KG1 (cell line): ENCODE measurements around the gene CFAP45.

Experiments used
- DNase-seq: peaks from one replicate; lab custom pipeline; 2025; lab: John Stamatoyannopoulos, UW

Gene CFAP45

DNA sequence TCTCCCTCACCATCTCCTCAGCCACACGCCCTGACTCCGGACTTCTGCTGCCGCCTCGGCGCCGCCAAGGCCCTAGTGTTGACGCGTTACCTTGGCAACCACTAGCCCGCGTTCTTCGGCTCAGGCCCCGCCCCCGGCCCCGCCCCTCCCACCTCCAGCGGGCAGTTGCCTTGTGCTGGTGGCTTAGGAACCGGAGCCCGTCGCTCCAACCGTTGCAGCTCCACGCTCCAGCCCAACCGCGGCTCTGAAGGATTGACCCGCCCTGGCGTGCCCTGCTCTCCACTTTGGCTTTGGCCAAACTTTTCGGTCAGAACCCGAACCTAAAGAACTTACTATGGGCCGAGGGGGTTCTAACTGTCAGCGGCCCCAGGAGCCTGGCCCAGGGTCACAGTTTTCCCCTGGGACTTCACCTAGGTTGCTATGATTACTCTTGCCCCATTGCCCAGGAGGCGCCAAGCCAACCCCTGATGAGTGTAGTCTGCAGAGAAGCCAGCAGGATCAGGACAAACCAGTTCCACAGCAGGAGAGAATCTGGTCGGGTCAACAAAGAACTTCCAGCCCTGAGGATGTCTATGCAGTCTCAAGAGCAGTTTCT lies at the start of gene CFAP45:
Gene CFAP45 (minus strand): TSS at position 80 of the 595 bp plus-strand sequence. CDS start 67 bp downstream, at position 13.
- no peak for DNase-seq

DNA sequence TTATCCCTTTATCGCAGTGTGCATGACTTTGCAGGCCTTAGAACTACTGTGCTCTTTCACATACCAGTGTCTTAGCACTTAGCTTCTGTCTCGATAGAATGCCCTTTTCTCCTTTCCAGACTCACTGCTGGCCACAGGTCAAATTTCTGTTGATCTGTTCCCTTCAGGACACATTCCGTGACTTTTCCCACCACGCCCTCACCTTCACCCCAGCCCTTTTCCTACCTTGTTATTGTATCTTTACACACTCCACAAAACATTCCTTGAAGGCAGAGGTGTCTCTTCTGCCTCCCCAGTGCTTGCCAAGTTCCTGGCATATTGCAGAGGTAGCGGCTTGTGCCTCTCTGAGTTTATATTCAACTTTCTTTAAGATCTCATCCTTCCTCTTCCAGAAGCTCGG lies 49.2 kb upstream of the CFAP45 start:
- DNase-seq = no peak

DNA sequence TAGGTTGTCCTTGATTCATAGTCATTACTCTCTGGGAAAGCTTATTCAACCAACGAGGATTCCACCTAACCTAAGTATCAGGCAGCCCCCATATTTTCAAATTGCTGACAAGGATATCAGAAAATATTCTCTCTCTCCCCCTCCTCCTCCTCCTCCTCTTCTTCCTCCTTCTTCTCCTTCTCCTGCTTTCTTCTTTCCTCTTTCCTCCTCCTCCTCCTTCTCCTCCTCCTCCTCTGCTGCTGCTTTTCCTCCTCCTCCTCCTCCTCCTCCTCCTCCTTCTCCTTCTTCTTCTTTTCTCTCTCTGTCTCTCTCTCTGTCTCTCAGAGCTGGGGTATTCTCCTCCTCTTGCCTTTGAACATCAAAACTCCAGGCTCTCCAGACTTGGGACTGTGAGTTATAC lies 48.0 kb upstream of the CFAP45 start:
- no peak for DNase-seq

- no peak for DNase-seq
Observed at GRCh38 chr1:159946242-159947187, 46.5 kb upstream of the CFAP45 start.

GRCh38 chr1:159945483-159946241 lies 45.7 kb upstream of the CFAP45 start, which contains the start of gene IGSF9:
Gene IGSF9, minus strand, starts transcription at chr1:159945613. Its CDS starts 2,159 bp downstream, at chr1:159943454.
- peak; percentile 40 for DNase-seq

DNA sequence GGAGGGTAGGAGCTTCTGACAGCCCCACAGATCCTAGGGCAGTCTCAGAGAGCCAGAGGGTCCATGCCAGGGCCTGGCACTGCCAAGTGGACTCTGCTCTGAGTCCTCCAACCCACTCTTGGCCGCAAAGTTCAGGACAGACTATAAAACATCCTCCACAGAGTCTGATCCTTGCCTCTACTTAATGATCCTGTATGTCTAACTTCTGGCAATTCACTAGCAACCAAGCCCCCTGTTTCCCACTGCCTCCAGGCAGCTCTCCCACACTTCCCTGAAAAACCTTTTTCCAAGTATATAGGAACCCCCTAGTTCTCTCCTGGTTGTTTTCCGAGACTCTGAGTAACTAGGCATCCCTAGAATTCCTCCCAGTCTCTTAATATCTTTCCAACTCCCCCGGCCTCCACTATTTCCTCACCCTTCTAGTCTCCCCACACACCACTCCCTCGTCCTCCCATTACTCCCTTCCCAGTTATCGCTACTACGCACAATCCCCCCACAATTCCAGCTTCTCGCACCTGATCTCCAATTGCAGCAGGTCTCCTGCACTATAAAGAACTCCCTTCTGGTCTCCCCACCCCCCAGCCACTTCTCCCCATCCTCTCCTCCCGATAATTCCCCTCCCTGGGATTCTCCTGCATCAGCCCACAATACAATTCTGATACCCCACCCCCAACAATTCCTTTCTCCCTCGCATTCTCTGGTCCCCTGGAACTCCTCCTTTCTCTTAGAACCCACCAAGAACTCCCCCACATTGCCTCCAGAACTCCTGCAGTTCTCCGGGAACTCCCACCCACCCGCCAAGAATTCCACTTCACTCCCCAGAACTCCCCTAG lies 44.9 kb upstream of the CFAP45 start:
- DNase-seq = no peak

DNA sequence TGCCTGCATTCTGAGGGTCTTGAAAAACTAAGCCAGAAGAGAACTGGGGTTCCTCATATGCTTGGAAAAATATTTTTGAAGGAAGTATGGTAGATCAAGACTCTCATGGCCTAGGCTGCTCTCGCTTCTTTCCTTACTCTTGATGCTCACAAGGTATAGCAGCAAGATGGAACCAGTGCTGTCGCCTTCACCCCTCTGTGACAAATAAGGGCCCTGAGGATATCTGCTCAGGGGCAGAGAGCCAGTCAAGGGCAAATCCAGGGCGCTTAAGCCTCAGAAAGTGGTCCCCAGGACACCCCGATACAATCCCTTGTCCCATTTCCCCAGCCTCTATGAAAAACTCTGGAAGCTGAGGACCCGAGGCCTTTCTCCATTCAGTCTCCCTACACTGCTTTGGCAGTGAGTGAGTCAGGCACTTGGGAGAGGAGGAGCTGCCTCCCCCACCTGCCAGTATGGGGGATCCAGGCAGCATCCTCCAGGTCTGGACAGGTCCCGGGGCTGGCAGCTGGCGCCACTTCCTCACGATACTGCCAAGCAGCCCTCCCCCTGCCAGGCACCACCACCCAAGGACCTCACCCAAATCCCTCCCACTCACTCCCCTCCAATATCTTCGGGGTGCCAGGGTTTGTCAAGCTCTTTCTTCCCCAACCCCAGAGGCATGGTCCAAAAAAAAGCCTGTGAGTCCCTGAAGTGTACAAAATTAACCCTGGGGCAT lies 44.1 kb upstream of the CFAP45 start:
- DNase-seq = no peak

- no peak for DNase-seq
Observed at GRCh38 chr1:159943278-159943640, 43.3 kb upstream of the CFAP45 start.

GRCh38 chr1:159942632-159943277 lies 42.8 kb upstream of the CFAP45 start:
- no peak for DNase-seq

- DNase-seq = no peak
Observed at GRCh38 chr1:159941591-159942560, 41.9 kb upstream of the CFAP45 start.

GRCh38 chr1:159941141-159941540 lies 41.2 kb upstream of the CFAP45 start:
- DNase-seq = no peak

DNA sequence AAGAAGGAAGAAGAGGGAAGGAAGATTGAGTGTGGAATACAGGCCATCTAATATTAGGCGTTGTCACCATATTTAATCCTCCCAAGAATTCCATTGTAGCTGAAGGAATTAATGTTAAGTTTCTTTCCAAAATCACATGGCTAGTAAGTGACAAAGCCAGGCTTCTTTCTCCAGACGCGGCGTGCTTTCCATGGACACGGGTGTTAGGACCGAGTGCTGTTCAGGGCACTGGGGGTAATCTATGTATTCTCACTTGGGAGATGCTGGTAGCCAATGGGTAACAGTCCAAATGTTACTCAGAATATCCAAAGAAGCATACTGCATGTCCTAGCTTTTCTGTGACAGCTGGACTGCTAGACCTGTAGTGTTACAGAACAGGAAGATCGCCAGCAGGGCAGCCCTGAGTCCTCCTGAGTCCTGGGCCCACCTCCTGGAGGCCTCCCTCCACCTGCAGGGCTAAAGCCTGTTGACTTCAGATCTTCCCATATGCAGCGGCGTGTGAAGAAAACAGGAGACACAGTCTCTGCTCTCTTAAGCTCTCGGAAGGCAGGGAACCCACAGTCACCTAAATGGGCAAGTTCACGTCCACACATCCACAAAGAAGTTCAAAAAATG lies 40.1 kb upstream of the CFAP45 start:
- DNase-seq = no peak

DNA sequence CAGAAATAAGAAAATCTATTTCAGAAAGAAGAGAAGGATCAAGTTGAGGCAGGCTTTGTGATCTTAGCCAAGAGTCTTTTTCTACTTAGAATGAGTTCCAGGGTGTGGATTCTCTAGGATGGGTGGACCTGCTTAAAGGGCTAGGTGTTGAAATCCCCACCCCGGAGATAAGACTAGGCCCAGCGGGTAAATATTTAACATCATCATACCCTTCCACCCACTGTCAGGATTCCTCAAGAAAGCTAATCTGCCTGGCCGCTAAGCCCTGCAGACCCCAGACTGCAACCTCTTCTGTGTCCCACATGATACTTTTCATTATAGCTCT lies 39.7 kb upstream of the CFAP45 start:
- DNase-seq = no peak

- DNase-seq = no peak
Observed at GRCh38 chr1:159938905-159939677, 39.1 kb upstream of the CFAP45 start.

DNA sequence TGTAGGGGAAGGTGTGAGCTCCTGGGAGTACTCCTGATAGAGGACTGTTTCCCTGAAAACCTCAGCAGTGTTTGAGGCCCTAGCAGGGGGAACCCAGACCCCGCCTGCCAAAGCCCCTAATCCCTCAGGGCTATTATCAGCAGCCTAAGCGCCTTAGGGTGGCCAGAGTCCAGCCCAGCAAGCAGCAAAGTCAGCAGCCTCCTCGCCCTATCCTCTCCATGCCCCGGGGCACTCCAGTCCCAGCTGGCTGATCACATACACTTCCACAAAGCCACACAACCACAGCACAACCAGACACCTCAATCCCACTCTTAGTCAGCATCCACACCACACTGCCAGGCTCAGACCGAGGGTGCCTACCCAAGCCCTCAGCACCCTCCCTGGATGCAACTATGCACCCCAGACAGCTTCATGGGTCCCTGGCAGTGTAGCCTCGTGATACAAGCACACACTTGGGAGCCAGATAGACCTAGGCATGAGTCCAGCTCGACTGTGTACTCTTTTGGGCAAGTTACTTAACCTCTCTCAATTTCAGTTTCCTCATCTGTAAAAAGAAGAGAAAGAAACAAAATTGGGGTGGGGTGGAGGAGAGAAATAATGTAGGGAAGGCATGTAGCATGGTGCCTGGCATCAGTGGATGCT lies 38.4 kb upstream of the CFAP45 start:
- DNase-seq = no peak

GRCh38 chr1:159937054-159937750 lies 37.2 kb upstream of the CFAP45 start:
- no peak for DNase-seq

GRCh38 chr1:159936273-159936904 lies 36.4 kb upstream of the CFAP45 start:
- no peak for DNase-seq
